Stimulated activated CD8-positive, alpha-beta memory T cell treated with anti-CD3 and anti-CD28 coated beads, Interleukin-2, amount 100 ng/mL, for 1 hour (primary cell): ENCODE data around the gene TOP3A.
"Not testable (repeated sequence)": the region's sequence is repeated elsewhere in the genome, so short reads cannot be mapped to it uniquely, and the experiment has no call there.

Experiments used
- DNase-seq, 2 donors: peaks; one replicate each; pipeline ENCODE4 v3.0.0-alpha.2; 2020; ENCODE audit warnings: low read depth in 2 of 2

The TOP3A gene, protein sequence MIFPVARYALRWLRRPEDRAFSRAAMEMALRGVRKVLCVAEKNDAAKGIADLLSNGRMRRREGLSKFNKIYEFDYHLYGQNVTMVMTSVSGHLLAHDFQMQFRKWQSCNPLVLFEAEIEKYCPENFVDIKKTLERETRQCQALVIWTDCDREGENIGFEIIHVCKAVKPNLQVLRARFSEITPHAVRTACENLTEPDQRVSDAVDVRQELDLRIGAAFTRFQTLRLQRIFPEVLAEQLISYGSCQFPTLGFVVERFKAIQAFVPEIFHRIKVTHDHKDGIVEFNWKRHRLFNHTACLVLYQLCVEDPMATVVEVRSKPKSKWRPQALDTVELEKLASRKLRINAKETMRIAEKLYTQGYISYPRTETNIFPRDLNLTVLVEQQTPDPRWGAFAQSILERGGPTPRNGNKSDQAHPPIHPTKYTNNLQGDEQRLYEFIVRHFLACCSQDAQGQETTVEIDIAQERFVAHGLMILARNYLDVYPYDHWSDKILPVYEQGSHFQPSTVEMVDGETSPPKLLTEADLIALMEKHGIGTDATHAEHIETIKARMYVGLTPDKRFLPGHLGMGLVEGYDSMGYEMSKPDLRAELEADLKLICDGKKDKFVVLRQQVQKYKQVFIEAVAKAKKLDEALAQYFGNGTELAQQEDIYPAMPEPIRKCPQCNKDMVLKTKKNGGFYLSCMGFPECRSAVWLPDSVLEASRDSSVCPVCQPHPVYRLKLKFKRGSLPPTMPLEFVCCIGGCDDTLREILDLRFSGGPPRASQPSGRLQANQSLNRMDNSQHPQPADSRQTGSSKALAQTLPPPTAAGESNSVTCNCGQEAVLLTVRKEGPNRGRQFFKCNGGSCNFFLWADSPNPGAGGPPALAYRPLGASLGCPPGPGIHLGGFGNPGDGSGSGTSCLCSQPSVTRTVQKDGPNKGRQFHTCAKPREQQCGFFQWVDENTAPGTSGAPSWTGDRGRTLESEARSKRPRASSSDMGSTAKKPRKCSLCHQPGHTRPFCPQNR

DNA sequence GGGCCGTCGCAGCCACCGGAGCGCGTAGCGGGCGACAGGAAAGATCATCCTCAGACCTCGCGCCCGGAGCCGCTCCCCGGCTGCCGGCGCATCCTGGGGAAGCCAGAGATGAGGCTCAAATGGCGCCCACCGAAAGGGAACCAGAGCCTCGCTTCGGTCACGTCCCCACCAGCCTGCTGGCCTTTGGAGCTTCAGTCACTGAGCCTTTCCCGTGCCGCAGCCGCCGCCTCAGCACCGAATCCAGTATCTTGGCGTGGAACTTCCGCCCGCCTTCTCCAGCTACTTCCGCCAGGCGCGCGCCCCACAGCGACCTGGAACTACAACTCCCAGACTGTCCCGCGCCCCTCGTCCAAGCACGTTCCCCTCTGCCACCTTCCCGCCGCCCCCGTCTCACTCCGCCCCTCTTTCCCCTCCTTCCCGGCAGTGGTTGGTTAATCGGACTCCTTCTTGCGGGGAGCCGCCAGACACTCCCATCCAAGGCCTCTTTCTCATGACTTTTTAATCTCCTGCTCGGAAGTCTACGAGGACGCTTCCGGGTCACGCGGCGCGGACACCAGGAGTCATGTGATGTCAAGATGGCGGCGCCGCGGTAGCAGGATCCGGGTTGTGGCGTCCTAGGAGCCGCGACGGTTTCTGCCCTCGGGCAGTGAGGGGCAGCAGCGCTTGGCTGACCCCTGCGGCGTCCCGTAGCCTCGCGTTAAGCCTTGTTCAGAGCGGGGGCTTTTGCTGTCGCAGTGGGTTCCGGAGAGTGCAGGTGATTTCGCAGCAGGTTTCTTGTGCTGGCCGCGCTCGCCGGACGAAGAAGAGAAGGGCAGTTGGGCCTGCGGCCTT, at the start of gene TOP3A, which contains the start of gene SMCR8:
Gene TOP3A (minus strand): TSS at position 264 of the 831 bp plus-strand sequence. CDS start 216 bp downstream, at position 48.
Gene SMCR8 (plus strand): TSS at position 563 of the 831 bp plus-strand sequence. CDS start 497 bp downstream, outside the sequence.
- peak; percentile 94 to 95 for DNase-seq

DNA sequence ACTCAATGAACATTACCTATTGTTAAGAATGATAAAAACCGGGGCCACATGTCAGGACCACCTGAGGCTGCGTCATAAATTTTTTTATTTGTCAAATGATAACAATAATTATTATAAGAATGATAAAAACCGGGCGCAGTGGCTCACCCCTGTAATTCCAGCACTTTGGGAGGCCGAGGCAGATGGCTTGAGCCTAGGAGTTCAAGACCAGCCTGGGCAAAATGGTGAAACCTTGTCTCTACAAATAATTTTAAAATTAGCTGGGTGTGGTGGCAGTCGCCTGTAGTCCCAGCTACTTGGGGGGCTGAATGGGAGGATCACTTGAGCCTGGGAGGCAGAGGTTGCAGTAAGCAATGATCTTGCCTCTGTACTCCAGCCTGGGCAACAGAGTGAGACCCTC, 49.4 kb upstream of the TOP3A start:
- no peak for DNase-seq

DNA sequence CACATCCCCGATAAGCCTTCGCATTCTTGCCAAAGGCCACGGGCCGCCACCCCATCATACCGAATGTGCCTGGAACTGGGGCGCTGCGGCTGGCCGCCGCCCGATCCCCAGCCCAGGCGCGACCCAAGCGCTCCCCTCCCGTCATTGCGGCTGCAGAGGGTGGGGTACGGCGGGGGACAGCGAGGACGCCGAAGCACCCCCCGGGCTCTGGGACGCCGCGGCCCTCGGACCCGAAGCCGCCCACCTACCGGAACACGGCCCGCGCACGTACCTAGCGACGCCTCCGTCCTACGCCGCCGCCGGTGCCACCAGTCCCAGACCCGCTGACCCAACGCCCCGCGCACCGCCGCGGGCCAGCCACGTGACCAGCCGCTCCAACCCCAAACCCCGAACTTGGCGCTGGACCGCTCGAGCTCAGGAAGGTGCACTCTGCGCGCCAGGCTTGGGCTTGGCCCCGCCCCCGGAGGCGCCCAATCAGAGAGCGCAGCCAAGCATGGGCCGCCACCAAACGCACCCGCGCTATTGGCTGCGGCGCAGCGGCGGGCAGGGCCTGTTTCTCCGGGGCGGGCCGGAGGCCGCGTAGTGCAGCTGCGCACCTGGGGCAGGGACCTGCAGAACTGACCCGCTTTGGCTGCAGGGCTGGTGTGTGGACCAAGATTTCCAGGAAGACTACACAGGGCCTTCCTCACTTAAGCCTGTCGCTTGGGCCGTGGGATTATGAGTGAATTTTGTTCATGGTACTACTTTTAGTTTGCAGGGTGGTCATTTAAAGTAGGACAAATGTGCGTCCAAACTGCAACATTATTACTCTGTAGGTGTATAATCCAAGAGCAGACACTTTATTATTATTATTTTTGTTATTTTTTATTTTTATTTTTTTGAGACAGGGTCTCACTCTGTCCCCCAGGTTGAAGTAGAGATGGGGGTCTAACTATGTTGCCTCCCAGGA, 48.6 kb upstream of the TOP3A start, which contains the start of gene SHMT1:
Gene SHMT1 (minus strand): TSS at position 450 of the 949 bp plus-strand sequence. CDS start 7,569 bp downstream, outside the sequence.
- DNase-seq = peak; percentile 78 to 81

DNA sequence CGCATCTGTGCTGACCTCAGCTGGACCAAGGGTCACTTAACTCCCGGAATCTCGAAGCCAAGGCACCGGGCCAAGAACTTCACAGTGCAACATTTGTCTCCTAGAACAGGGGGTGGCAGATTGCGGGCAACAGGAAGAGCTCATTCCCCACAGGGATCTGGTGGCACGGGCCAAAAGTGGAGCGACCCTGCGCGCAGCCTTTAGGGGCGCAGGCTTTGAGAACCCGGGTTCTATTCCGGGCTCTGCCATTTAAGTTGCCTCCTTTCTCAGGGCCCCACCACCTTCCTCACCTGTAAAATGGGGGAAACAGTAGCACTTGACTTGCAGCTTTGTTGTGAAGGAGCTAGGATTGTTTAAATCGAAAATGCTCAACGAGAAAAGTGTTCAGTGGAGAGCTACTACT, 47.9 kb upstream of the TOP3A start:
- DNase-seq = no peak

DNA sequence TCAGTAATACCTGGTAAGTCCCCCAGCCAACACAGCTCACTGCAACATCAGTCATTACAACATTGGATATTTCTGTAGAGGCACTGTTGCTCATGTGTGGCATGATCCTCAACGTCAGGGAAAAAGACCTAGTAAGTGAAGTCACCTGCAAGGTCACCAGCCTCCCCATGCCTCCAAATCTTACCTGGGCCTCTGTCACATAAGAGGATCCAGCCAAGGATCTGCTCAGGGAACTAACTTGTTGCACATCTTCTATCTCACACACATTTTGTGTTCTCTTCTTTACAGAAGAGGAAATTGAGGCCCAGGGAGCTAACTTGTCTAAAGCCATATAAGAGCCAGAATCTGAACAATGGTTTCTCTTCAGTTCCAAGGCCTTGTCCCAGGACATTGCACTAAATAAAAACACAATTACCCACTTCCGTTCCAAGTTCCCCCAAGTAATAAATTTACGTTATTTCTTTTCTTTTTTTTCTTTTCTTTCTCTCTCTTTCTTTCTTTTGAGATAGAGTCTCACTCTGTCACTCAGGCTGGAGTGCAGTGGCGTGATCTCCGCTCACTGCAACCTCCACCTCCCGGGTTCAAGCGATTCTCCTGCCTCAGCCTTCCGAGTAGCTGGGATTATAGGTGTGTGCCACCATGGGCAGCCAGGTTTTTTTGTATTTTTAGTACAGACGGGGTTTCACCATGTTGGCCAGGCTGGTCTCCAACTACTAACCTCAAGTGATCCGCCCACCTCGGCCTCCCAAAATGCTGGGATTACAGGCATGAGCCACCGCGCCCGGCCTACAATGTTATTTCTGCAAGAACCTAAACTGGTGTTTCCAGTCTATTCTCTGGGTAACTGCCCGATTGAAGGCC, 47.3 kb upstream of the TOP3A start:
- no peak for DNase-seq

DNA sequence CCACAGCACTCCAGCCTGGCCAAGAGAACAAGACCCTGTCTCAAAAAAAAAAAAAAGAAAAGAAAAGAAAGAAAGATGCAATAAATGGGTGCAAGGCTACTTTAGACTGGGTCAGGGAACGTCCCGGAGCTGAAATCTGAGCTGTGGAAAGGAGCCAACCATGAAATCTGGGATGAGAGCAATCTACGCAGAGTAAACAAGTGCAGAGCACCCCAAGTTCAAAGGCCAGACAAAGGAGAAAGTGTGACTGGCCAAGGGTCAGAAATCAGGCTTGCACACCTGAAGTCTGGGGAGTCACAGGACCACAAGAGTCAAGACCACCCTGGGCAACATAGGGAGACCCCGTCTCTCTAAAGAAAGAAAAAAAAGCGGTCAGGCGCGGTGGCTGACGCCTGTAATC, 45.7 kb upstream of the TOP3A start:
- DNase-seq = no peak

DNA sequence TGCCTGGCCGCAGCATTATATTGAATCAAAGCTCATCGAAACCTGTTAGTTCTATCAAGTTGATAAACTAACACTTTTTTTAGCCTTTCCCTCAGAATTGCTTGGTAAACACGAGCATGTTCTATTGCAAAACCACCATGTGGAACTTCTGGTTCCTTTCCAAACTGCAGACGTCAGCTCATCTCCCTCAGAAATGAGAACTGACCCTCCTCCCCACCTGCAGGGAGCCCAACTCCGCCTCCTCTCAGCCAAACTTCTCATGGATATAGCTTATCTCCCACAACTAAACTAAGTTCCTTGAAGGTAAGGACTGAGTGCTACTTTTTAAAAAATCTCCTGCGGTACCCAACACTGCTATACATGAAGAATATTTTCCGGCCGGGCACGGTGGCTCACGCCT, 41.8 kb upstream of the TOP3A start:
- no peak for DNase-seq

DNA sequence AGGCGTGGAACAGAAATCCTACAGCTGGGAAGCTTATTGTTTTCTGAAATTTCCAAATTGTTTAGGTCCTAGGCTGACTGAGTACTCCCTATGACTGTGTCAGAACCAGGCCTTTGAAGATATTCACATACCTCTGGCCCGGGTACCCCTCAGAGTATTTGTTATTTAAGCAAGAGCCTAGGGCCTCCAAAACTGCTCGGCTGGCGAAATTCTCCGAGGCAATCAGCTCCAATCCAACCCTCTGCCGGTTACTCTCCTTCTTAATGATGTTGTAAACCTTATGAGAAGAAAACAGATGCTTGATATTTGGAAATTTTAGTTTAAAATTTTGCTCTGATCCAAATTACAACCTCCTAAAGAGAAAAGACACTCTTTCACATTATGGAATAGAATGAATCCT, 38.7 kb upstream of the TOP3A start:
- DNase-seq = no peak

DNA sequence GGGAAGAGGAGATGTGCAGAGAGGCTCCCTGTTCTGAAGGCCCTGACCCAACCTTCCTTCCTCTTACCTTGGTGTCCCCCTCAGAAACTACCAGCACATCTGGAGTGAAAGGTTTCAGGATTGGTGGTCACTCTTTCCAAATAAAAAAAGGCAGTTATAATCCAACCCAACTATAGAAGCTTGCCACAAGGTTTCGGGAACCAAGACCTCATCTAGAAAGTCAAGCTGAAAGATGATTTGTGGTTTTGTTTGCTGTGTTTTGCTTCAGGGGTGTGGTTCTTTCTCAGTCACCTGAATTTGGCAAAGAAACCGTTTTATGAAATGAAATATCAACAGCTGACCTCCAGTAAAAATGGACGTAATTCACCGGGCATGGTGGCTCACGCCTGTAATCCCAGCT, 29.2 kb upstream of the TOP3A start:
- no peak for DNase-seq

DNA sequence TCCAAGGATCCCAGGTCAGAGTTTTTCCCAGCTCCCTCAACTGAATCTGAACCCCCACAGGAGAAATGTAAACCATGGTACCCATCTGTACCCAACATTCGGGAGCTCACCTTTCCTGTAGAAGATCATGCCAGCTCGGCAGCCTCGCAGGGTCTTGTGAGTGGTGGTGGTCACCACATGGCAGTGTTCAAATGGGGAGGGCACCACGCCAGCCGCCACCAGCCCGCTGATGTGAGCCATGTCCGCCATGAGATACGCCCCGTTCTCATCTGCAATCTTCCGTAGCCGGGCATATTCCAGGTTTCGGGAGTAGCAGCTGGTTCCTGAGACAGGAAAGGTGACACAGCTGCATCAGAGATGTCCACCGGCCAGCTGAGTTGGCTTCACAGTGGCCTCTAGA, 25.1 kb upstream of the TOP3A start:
- DNase-seq = no peak

DNA sequence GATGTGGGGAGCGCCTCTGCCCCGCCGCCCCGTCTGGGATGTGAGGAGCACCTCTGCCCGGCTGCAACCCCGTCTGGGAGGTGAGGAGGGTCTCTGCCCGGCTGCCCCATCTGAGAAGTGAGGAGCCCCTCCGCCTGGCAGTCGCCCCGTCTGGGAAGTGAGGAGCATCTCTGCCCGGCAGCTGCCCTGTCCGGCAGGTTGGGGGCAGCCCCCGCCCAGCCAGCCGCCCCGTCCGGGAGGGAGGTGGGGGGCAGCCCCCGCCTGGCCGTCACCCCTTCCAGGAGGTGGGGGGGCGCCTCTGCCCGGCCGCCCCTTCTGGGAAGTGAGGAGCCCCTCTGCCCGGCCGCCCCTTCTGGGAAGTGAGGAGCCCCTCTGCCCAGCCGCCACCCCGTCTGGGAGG, 23.4 kb upstream of the TOP3A start:
- not testable (repeated sequence) for DNase-seq

DNA sequence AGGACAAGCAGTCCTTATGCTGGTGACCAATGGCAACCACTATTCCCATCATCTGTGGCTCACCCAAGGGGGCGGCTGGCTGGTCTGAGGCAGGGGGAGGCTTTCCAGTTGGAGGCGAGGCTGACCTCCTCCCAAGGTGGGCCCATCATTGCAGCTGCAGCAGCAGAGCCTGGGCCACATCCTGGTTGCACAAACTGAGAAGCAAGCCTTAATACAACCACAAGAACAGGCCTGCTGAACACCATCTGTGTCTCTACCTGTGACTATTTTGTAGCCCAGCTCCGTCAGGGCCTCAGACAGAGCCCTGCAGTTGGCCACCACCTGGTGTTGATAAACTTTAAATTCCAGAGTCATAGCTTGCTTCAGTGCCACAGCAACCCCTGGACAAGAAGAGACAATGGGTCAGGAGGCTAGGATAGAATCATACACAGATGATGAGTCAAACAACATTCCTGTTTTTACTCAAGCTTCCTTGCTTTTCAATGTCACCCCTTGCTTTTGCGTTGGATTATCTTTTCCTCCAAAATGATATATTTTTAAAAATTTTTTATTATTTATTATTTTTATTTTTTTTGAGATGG, 18.2 kb upstream of the TOP3A start:
- DNase-seq = no peak

DNA sequence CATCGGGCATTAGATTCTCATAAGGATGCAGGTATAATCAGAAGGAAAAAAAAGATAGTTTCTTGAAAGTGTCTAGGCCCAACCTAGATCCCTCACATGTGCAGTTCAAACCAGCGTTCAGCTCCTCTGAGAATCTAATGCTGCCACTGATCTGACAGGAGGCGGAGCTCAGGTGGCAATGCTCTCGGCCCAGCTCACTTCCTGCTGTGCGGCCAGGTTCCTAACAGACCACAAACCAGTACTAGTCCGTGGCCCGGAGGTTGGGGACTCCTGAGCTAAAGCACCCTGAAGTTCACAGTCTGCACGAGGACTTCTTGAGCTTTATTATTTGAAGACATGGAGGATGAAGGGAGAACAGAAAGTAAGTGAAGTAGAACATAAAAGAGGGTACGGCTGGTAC, 17.1 kb upstream of the TOP3A start:
- no peak for DNase-seq

DNA sequence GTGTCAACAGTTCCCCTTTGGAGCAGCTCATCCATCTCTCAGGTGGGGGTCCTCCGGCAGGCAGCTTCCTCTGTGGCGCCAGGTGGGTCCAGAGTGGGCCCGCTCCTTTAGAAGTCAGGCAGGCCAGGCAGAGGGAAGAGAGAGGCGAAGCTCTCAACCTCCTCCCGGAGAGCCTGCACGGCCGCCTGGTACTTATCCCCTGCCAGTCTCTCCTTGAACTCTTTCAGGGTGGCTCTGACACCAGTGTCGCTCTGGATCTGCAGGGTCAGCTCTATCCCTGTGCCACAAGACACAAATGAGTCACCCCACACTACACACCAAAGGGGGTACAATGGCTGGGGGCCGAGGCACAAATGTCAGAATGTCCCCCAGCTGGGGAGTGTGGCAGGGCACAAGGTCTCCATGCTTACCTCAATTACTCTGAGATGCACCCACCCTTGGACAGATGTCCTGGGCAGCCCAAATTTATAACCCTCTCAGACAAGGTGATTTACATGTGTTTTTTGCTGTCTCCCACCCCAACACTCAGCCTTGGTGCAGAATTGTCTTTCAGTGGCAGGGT, 13.9 kb upstream of the TOP3A start:
- DNase-seq = no peak

DNA sequence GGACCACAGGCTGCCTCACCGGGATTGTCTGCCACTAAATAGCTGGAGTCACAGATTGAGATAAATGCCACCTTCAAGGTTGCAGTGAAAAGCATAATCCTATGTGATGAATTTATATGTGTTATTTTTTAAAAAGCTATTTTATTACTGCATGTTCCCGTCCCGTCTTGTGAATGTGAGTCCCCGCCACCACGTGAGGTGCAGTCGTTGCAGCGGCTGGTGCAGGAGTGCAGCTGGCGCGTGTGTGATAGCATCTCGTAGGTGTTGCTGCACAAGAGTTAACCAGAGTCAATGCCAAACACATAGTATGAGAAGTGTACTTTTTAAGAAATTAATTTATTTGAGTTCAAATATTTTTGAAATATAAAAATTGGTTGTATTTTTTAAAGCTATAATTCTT, 12.8 kb upstream of the TOP3A start:
- DNase-seq = no peak

DNA sequence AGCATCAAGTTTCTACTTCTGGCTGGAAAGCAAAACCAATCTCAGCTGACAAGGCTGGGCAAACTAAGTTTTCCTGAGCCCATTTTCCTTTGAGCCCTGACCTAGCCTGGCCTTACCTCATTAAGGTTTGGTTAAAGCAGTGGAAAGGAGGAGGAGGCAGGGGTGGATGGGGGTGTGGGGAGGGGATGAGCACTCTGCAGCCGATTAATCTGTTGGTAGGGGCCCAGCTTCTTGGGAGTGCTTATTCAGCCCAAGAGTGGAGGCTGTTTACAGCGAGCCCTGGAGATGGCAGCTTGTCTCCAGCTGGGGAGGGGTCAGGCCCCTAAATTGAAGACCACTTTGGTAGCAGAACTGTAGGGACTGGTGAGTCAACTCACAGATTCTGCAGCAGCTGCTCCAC, 12.3 kb upstream of the TOP3A start:
- DNase-seq = no peak

DNA sequence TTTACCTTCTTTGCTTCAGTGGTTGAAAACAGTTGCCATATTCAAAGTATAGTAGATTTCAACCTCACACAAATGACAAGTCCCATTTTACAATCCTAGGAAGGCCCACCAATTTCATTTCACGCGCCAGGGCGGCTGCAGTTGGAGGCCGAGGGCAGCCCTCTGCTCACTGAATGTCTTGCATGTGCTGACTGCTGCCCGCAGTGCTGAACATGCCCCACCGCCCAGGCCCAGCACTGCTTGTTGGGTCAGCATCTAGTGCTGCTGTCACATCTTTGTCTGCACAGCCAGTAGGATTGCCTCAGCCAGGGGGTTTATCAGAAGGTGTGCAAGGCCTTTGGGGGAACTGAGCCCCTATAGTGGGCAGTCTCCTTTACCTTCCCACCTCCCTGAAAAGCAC, 11.8 kb upstream of the TOP3A start:
- DNase-seq = no peak

DNA sequence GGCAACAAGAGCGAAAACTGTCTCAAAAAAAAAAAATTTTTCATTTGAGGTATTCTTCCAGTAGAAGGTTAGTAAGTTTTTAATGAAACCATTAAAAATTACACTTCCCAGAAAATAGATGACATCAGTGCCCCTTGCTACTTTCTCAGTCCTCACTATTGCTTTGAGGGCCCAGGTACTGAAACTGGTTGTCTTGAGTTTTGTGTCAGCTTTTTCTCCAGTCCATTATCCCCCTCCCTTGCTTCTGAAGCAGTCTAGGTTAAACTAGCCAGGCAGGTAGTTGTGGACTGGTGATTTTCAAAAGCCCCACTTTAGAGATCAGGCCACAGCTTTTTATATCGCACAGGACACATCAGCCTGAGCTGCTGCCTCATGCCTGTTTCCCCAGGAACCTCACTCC, 11.2 kb upstream of the TOP3A start:
- no peak for DNase-seq
